CD14-positive monocyte (primary cell): Measurements from ENCODE around the gene IRF8. TPM values are rescaled to one million over a fixed set of nuclear protein-coding genes. Genes with fewer than 3 reads are reported as not detected.
A peak's percentile ranks its signal among the peaks of the same experiment; 100 is the strongest.

Source experiments
- DNase-seq, 3 donors: peaks; one replicate each; pipeline ENCODE4 v3.0.0-alpha.2; 2011 to 2022
- H2AFZ ChIP-seq: 2 replicates; pipeline ENCODE4 v1.6.0; 2012; ENCODE audit warnings: mild to moderate bottlenecking, low read depth, low read length, inconsistent platforms; ENCODE audit not compliant: insufficient read depth, poor library complexity, severe bottlenecking
- H3K27ac ChIP-seq, 2 donors: 1 replicate in 1 of 2; 2 replicates in 1 of 2; pipeline ENCODE4 v1.5.1; 2012 to 2013; ENCODE audit warnings: low read length in 2 of 2, control low read depth in 1 of 2, inconsistent platforms in 1 of 2, low read depth in 1 of 2, mild to moderate bottlenecking in 1 of 2
- H3K27me3 ChIP-seq, 2 donors: one replicate each; pipeline versions ENCODE4 v1.6.0 to v1.6.1; 2011 to 2013; ENCODE audit warnings: low read length in 2 of 2; ENCODE audit not compliant: control insufficient read depth in 2 of 2, insufficient read depth in 2 of 2
- H3K36me3 ChIP-seq, 2 donors: replicated peaks in 1 of 2; 1 replicate in 1 of 2; 2 replicates in 1 of 2; pipeline versions ENCODE4 v1.5.1 to v1.6.1; 2012 to 2013; ENCODE audit warnings: low read length in 2 of 2, control low read depth in 1 of 2, inconsistent platforms in 1 of 2, mild to moderate bottlenecking in 1 of 2; ENCODE audit not compliant: insufficient read depth in 2 of 2, control insufficient read depth in 1 of 2
- H3K4me1 ChIP-seq, 2 donors: 1 replicate in 1 of 2; 2 replicates in 1 of 2; pipeline versions ENCODE4 v1.5.1 to v1.6.1; 2012 to 2013; ENCODE audit warnings: low read length in 2 of 2, control low read depth in 1 of 2, inconsistent platforms in 1 of 2, mild to moderate bottlenecking in 1 of 2, moderate library complexity in 1 of 2; ENCODE audit not compliant: insufficient read depth in 2 of 2, control insufficient read depth in 1 of 2
- H3K4me2 ChIP-seq: replicated peaks from 2 replicates; pipeline ENCODE3; 2012; ENCODE audit warnings: low read length, moderate library complexity, mild to moderate bottlenecking; ENCODE audit not compliant: poor library complexity, severe bottlenecking; ENCODE audit errors: extremely low read depth
- H3K4me3 ChIP-seq, 3 experiments: fragments of 200-600 bp in 1 of 3; sonication (generic) in 1 of 3; replicated peaks in 1 of 3; 1 replicate in 2 of 3; 2 replicates in 1 of 3; pipeline ENCODE4 v1.5.1; 2011 to 2013; ENCODE audit warnings: low read length in 3 of 3, mild to moderate bottlenecking in 3 of 3, control low read depth in 2 of 3, low read depth in 2 of 3, inconsistent platforms in 1 of 3, moderate library complexity in 1 of 3
- H3K79me2 ChIP-seq: 2 replicates; pipeline ENCODE4 v1.6.0; 2012; ENCODE audit warnings: mild to moderate bottlenecking, control low read depth, inconsistent platforms, low read length, moderate library complexity; ENCODE audit not compliant: insufficient read depth
- H3K9ac ChIP-seq: 2 replicates; pipeline ENCODE4 v1.6.0; 2017; ENCODE audit warnings: low read length, mild to moderate bottlenecking; ENCODE audit not compliant: insufficient read depth, poor library complexity, severe bottlenecking
- H3K9me3 ChIP-seq, 2 donors: replicated peaks in 1 of 2; 1 replicate in 1 of 2; 2 replicates in 1 of 2; pipeline versions ENCODE4 v1.5.1 to v1.6.1; 2012 to 2013; ENCODE audit warnings: low read length in 2 of 2, control low read depth in 1 of 2; ENCODE audit not compliant: control insufficient read depth in 1 of 2, insufficient read depth in 1 of 2
- H4K20me1 ChIP-seq: 2 replicates; pipeline ENCODE4 v1.6.0; 2012; ENCODE audit warnings: mild to moderate bottlenecking, low read length, control low read depth, moderate library complexity; ENCODE audit not compliant: insufficient read depth
- H3K27ac Mint-ChIP-seq, 7 donors: one replicate each; pipeline ENCODE4 v1.8.0; 2020; ENCODE audit warnings: mild to moderate bottlenecking in 7 of 7, mixed read lengths in 7 of 7, moderate library complexity in 6 of 7, inconsistent platforms in 2 of 7
- H3K27me3 Mint-ChIP-seq, 3 donors: one replicate each; pipeline ENCODE4 v1.8.0; 2021 to 2022; ENCODE audit warnings: low read depth in 3 of 3, mild to moderate bottlenecking in 3 of 3, mixed read lengths in 3 of 3, moderate library complexity in 3 of 3, inconsistent platforms in 1 of 3
- H3K36me3 Mint-ChIP-seq, 2 donors: one replicate each; pipeline ENCODE4 v1.8.0; 2020; ENCODE audit warnings: mixed read lengths in 2 of 2, inconsistent platforms in 1 of 2, mild to moderate bottlenecking in 1 of 2
- H3K4me1 Mint-ChIP-seq: one replicate; pipeline ENCODE4 v1.8.0; 2020; ENCODE audit warnings: mild to moderate bottlenecking, mixed read lengths
- H3K4me3 Mint-ChIP-seq, 2 donors: one replicate each; pipeline ENCODE4 v1.8.0; 2020; ENCODE audit warnings: mild to moderate bottlenecking in 2 of 2, mixed read lengths in 2 of 2, moderate library complexity in 1 of 2
- H3K9me3 Mint-ChIP-seq, 7 donors: one replicate each; pipeline ENCODE4 v1.8.0; 2020 to 2022; ENCODE audit warnings: mixed read lengths in 7 of 7, mild to moderate bottlenecking in 6 of 7, moderate library complexity in 6 of 7, inconsistent platforms in 2 of 7
- CTCF ChIP-seq: fragments of 200-600 bp; IDR thresholded peaks from one replicate; pipeline ENCODE4 v1.8.0; 2022; ENCODE audit warnings: antibody characterized with exemption, mild to moderate bottlenecking
- WGBS: methylation state at CpG from one replicate; pipeline ENCODE4 v1.1.5; 2013; ENCODE audit warnings: missing lambda C conversion rate; ENCODE audit not compliant: insufficient coverage; 5-methylcytosine and 5-hydroxymethylcytosine counted together
- intact Hi-C, 2 donors: fragments of 100-400 bp; cut with micrococcal nuclease; formaldehyde crosslinking; loops; one replicate each; pipeline versions ENCODE4 v1.15.0 to v1.15.1; 2023
- polyA plus RNA-seq, 3 donors: library from polyadenylated mRNA; depleted of rRNA in 1 of 3; unstranded in 2 of 3; stranded (reverse) in 1 of 3; fragments of 300-500 nt in 2 of 3; fragments of >200 nt in 1 of 3; fragmentation: Illumina TruSeq in 2 of 3; gene quantifications; 1 replicate in 2 of 3; 2 replicates in 1 of 3; pipeline ENCODE4 v1.2.3, GENCODE V29; 2012 to 2021

IRF8 gene
- polyA plus RNA-seq, 3 donors = 157 to 187 (median 184) TPM

- peaks cover 18 to 22% of the 10 kb centered on the region in 2 donors for H3K4me1 ChIP-seq
- no peak overlapping the region for H3K9ac ChIP-seq
- H3K27ac Mint-ChIP-seq = peak overlapping the region; percentile 81 to 94 (median 92)
- no peaks in the 10 kb centered on the region for H3K27me3 ChIP-seq
- no peaks in the 10 kb centered on the region for H4K20me1 ChIP-seq
- peaks cover 0 to 2% (median 0%) of the 10 kb centered on the region in 7 donors for H3K9me3 Mint-ChIP-seq
- H3K4me2 ChIP-seq = peak overlapping the region; percentile 51
- peak overlapping the region; percentile 20 to 39 for H3K4me3 Mint-ChIP-seq
- peak; percentile 81 to 92 (median 89) for DNase-seq
- 86% methylated on average over 1 of the region's 5 CpGs for WGBS
- peaks cover 11 to 13% (median 12%) of the 10 kb centered on the region in 3 donors for H3K27me3 Mint-ChIP-seq
- no peak overlapping the region for H2AFZ ChIP-seq
- no peaks in the 10 kb centered on the region for H3K36me3 ChIP-seq
- H3K27ac ChIP-seq = peak overlapping the region; percentile 65 to 77
- no peaks in the 10 kb centered on the region for H3K36me3 Mint-ChIP-seq
- TF ChIP-seq CTCF = no peak
- peak overlapping the region in 1 of 3 experiments; percentile 53 for H3K4me3 ChIP-seq
- intact Hi-C loops = no loop called here
- peaks cover 30% of the 10 kb centered on the region for H3K4me1 Mint-ChIP-seq
- no peaks in the 10 kb centered on the region for H3K79me2 ChIP-seq
- H3K9me3 ChIP-seq = no peaks in the 10 kb centered on the region
Observed at GRCh38 chr16:85888405-85889331, 10.3 kb upstream of the IRF8 start.

GRCh38 chr16:85891033-85891775 is 7.8 kb upstream of the IRF8 start:
- Histone ChIP-seq H3K4me3 (no peak overlapping the region), H3K79me2 (no peaks in the 10 kb centered on the region), H4K20me1 (no peaks in the 10 kb centered on the region), H3K27ac (no peak overlapping the region), H3K36me3 (no peaks in the 10 kb centered on the region), H3K4me1 (peaks cover 18 to 22% of the 10 kb centered on the region in 2 donors), H3K4me2 (no peak overlapping the region), H3K9me3 (no peaks in the 10 kb centered on the region), H2AFZ (no peak overlapping the region), H3K27me3 (no peaks in the 10 kb centered on the region), H3K9ac (no peak overlapping the region)
- peaks cover 0 to 2% (median 0%) of the 10 kb centered on the region in 7 donors for H3K9me3 Mint-ChIP-seq
- no peak for DNase-seq
- H3K4me1 Mint-ChIP-seq = peaks cover 34% of the 10 kb centered on the region
- WGBS = 100% methylated on average over 1 of the region's 6 CpGs
- H3K27me3 Mint-ChIP-seq = peaks cover 0 to 4% (median 3%) of the 10 kb centered on the region in 3 donors
- no peak overlapping the region for H3K27ac Mint-ChIP-seq
- TF ChIP-seq CTCF = no peak
- no peaks in the 10 kb centered on the region for H3K36me3 Mint-ChIP-seq
- no peak overlapping the region for H3K4me3 Mint-ChIP-seq
- intact Hi-C loops = no loop called here
